WTC11 (cell line): Measurements from ENCODE around the gene SPHKAP. TPM values are rescaled to one million over a fixed set of nuclear protein-coding genes. Genes with fewer than 3 reads are reported as not detected.

Experiments used
- ATAC-seq: fragments of 200-7000 bp; cut with Tn5 transposase; 2 replicates; pipeline ENCODE4 v1.10.0; 2021; ENCODE audit warnings: mild to moderate bottlenecking, moderate library complexity
- CTCF ChIA-PET: fragments of 300-600 bp; sonication (Branson Sonifier 250); formaldehyde crosslinking; loops from one replicate; lab custom pipeline; 2021; ENCODE audit warnings: antibody characterized with exemption; lab: Charles Lee
- POLR2A ChIA-PET: fragments of 350-600 bp; sonication (Branson Sonifier 250); formaldehyde crosslinking; loops from one replicate; lab custom pipeline; 2021; ENCODE audit warnings: antibody characterized with exemption; lab: Charles Lee
- DNase-seq: peaks from one replicate; pipeline ENCODE4 v3.0.0; 2021; ENCODE audit warnings: low spot score
- H3K27ac Mint-ChIP-seq: 2 replicates; pipeline ENCODE4 v1.8.0; 2021; ENCODE audit warnings: mixed read lengths
- H3K27me3 Mint-ChIP-seq: 2 replicates; pipeline ENCODE4 v1.8.0; 2021; ENCODE audit warnings: low read depth, mild to moderate bottlenecking, moderate library complexity, mixed read lengths
- H3K36me3 Mint-ChIP-seq: 2 replicates; pipeline ENCODE4 v1.8.0; 2021; ENCODE audit warnings: mixed read lengths
- H3K4me1 Mint-ChIP-seq: 2 replicates; pipeline ENCODE4 v1.8.0; 2022; ENCODE audit warnings: mixed read lengths
- H3K4me3 Mint-ChIP-seq: 2 replicates; pipeline ENCODE4 v1.8.0; 2021; ENCODE audit warnings: mild to moderate bottlenecking, moderate library complexity, mixed read lengths
- H3K9me3 Mint-ChIP-seq: 2 replicates; pipeline ENCODE4 v1.8.0; 2021; ENCODE audit warnings: mixed read lengths
- ATF3 ChIP-seq: sonication (generic); formaldehyde crosslinking; conservative IDR thresholded peaks from 2 replicates; pipeline ENCODE4 v1.8.1; 2022; ENCODE audit warnings: mild to moderate bottlenecking, missing genetic modification reagents
- CREM ChIP-seq: sonication (generic); formaldehyde crosslinking; IDR thresholded peaks from 2 replicates; pipeline ENCODE4 v1.8.1; 2022; ENCODE audit warnings: mild to moderate bottlenecking, missing genetic modification reagents, moderate library complexity
- CTCF ChIP-seq: fragments of 200-600 bp; IDR thresholded peaks from 2 replicates; pipeline ENCODE4 v1.8.0; 2022; ENCODE audit warnings: antibody characterized with exemption
- ELF4 ChIP-seq: sonication (generic); formaldehyde crosslinking; IDR thresholded peaks from 2 replicates; pipeline ENCODE4 v1.8.1; 2022; ENCODE audit warnings: low read depth, mild to moderate bottlenecking, moderate library complexity, missing genetic modification reagents
- FOXP1 ChIP-seq: sonication (generic); formaldehyde crosslinking; IDR thresholded peaks from 2 replicates; pipeline ENCODE4 v1.8.0; 2022; ENCODE audit warnings: missing genetic modification reagents, mild to moderate bottlenecking, moderate library complexity, borderline replicate concordance
- HMGXB4 ChIP-seq: sonication (generic); formaldehyde crosslinking; IDR thresholded peaks from 2 replicates; pipeline ENCODE4 v1.8.1; 2023; ENCODE audit warnings: mild to moderate bottlenecking, moderate library complexity, missing genetic modification reagents
- MAX ChIP-seq: sonication (generic); formaldehyde crosslinking; IDR thresholded peaks from 2 replicates; pipeline ENCODE4 v1.8.0; 2022; ENCODE audit warnings: mild to moderate bottlenecking, missing genetic modification reagents
- MXD4 ChIP-seq: fragments of 250-450 bp; sonication (Bioruptor Pico); IDR thresholded peaks from 2 replicates; pipeline ENCODE4 v1.8.0; 2021; ENCODE audit warnings: mild to moderate bottlenecking, moderate library complexity, borderline replicate concordance
- MYBL2 ChIP-seq: sonication (generic); formaldehyde crosslinking; IDR thresholded peaks from 2 replicates; pipeline ENCODE4 v1.8.1; 2023; ENCODE audit warnings: mild to moderate bottlenecking, moderate library complexity, missing genetic modification reagents
- NR2C2 ChIP-seq: sonication (generic); formaldehyde crosslinking; IDR thresholded peaks from 2 replicates; pipeline ENCODE4 v1.8.0; 2022; ENCODE audit warnings: mild to moderate bottlenecking, missing genetic modification reagents
- NR3C1 ChIP-seq: sonication (generic); formaldehyde crosslinking; conservative IDR thresholded peaks from 2 replicates; pipeline ENCODE4 v1.8.1; 2023; ENCODE audit warnings: low read depth, mild to moderate bottlenecking, missing genetic modification reagents
- RORB ChIP-seq: fragments of 250-450 bp; sonication (Bioruptor Pico); IDR thresholded peaks from 2 replicates; pipeline ENCODE4 v1.9.0; 2021; ENCODE audit warnings: mild to moderate bottlenecking
- SMAD3 ChIP-seq: sonication (generic); formaldehyde crosslinking; IDR thresholded peaks from 2 replicates; pipeline ENCODE4 v1.8.0; 2022; ENCODE audit warnings: missing genetic modification reagents, mild to moderate bottlenecking, borderline replicate concordance
- TCF7 ChIP-seq: sonication (generic); formaldehyde crosslinking; IDR thresholded peaks from 2 replicates; pipeline ENCODE4 v1.8.0; 2022; ENCODE audit warnings: mild to moderate bottlenecking, low read depth, missing genetic modification reagents, moderate library complexity
- USF1 ChIP-seq: sonication (generic); formaldehyde crosslinking; IDR thresholded peaks from 2 replicates; pipeline ENCODE4 v1.8.0; 2022; ENCODE audit warnings: mild to moderate bottlenecking, missing genetic modification reagents
- ZNF219 ChIP-seq: sonication (generic); formaldehyde crosslinking; IDR thresholded peaks from 2 replicates; pipeline ENCODE4 v1.8.0; 2023; ENCODE audit warnings: missing genetic modification reagents, mild to moderate bottlenecking, borderline replicate concordance
- ZNF263 ChIP-seq: sonication (generic); formaldehyde crosslinking; IDR thresholded peaks from 2 replicates; pipeline ENCODE4 v1.8.1; 2022; ENCODE audit warnings: low read depth, mild to moderate bottlenecking, moderate library complexity, missing genetic modification reagents
- ZNF425 ChIP-seq: fragments of 250-450 bp; sonication (Bioruptor Pico); conservative IDR thresholded peaks from 2 replicates; pipeline ENCODE4 v1.9.0; 2021; ENCODE audit warnings: mild to moderate bottlenecking
- ZNF512 ChIP-seq: sonication (generic); formaldehyde crosslinking; IDR thresholded peaks from 2 replicates; pipeline ENCODE4 v1.8.1; 2022; ENCODE audit warnings: missing genetic modification reagents, borderline replicate concordance
- ZSCAN18 ChIP-seq: fragments of 250-450 bp; sonication (Bioruptor Pico); IDR thresholded peaks from 2 replicates; pipeline ENCODE4 v2.1.2; 2022; ENCODE audit warnings: mild to moderate bottlenecking, moderate library complexity
- total RNA-seq: library from RNA; stranded (reverse); gene quantifications from 3 replicates; pipeline ENCODE4 v1.2.3, GENCODE V29; 2021

The SPHKAP gene
- total RNA-seq, 1 experiment from 2014 or later = not detected

GRCh38 chr2:228040995-228041394, 140.5 kb downstream of the SPHKAP start (continued):
- TF ChIP-seq HMGXB4 = no peak
- no peak for TF ChIP-seq ZNF219
- TF ChIP-seq ZNF425 (CRISPR knock-in tag) = no peak
- TF ChIP-seq NR3C1 (CRISPR knock-in tag) = no peak
- no peak for TF ChIP-seq NR2C2 (CRISPR knock-in tag)
- no peak for TF ChIP-seq MYBL2 (CRISPR knock-in tag)
- no peak for TF ChIP-seq FOXP1 (CRISPR knock-in tag)
- TF ChIP-seq CREM (CRISPR knock-in tag) = no peak
- no peak for TF ChIP-seq TCF7 (CRISPR knock-in tag)
- TF ChIP-seq MXD4 (CRISPR knock-in tag) = no peak

GRCh38 chr2:228039752-228040534, 141.5 kb downstream of the SPHKAP start:
- no peaks in the 10 kb centered on the region for H3K36me3 Mint-ChIP-seq
- no peaks in the 10 kb centered on the region for H3K27me3 Mint-ChIP-seq
- peaks cover 3% of the 10 kb centered on the region; the same call in 1 of the 2 replicates for H3K9me3 Mint-ChIP-seq
- CTCF ChIA-PET = interaction anchor here (0.8 to 2.5 kb wide), 4 partner anchors 9 to 150 kb away, joined by 3 to 15 read pairs (median 4); no protein-coding TSS in a partner anchor
- no peak overlapping the region for H3K4me3 Mint-ChIP-seq
- POLR2A ChIA-PET = no interaction called here
- no peaks in the 10 kb centered on the region for H3K4me1 Mint-ChIP-seq
- no peak for DNase-seq
- TF ChIP-seq MAX (CRISPR knock-in tag) = no peak
- TF ChIP-seq CTCF = peak; percentile 57
- TF ChIP-seq, all 79 proteins: peak for 1
- ATAC-seq = peak; percentile 80
- no peak overlapping the region for H3K27ac Mint-ChIP-seq

- H3K4me3 Mint-ChIP-seq = no peak overlapping the region
- H3K27ac Mint-ChIP-seq = no peak overlapping the region
- H3K4me1 Mint-ChIP-seq = no peaks in the 10 kb centered on the region
- ChIA-PET POLR2A (no interaction called here), CTCF (interaction anchor here (2.5 kb wide), 1 partner anchor 10 kb away, joined by 15 read pairs; no protein-coding TSS in a partner anchor)
- no peak for ATAC-seq
- no peaks in the 10 kb centered on the region for H3K36me3 Mint-ChIP-seq
- DNase-seq = no peak
- no peaks in the 10 kb centered on the region for H3K27me3 Mint-ChIP-seq
- peaks cover under 1% of the 10 kb centered on the region; the same call in 1 of the 2 replicates for H3K9me3 Mint-ChIP-seq
- TF ChIP-seq RORB (CRISPR knock-in tag) = no peak
- no peak for TF ChIP-seq MXD4 (CRISPR knock-in tag)
- TF ChIP-seq ZNF512 (CRISPR knock-in tag) = no peak
- no peak for TF ChIP-seq ELF4 (CRISPR knock-in tag)
- TF ChIP-seq ATF3 (CRISPR knock-in tag) = no peak
- TF ChIP-seq ZSCAN18 (CRISPR knock-in tag) = no peak
- TF ChIP-seq ZNF263 (CRISPR knock-in tag) = no peak
- TF ChIP-seq SMAD3 (CRISPR knock-in tag) = no peak
- no peak for TF ChIP-seq USF1 (CRISPR knock-in tag)
Observed at GRCh38 chr2:228038967-228039366, 142.5 kb downstream of the SPHKAP start.
